HEK293T (cell line): ENCODE measurements around the gene CD276.

Experiments
- ELF4 ChIP-seq: fragments of 450-650 bp; IDR thresholded peaks from 2 replicates; pipeline ENCODE4 v1.6.1; 2017; ENCODE audit warnings: antibody characterized with exemption
- FOXK2 ChIP-seq: fragments of 450-650 bp; IDR thresholded peaks from 2 replicates; pipeline ENCODE4 v1.6.1; 2016; ENCODE audit warnings: mild to moderate bottlenecking
- HDGF ChIP-seq: fragments of 450-650 bp; IDR thresholded peaks from 2 replicates; pipeline ENCODE4 v1.6.1; 2017; ENCODE audit warnings: antibody characterized with exemption, borderline replicate concordance
- SP1 ChIP-seq: fragments of 450-650 bp; IDR thresholded peaks from 2 replicates; pipeline ENCODE4 v1.6.1; 2017
- SUZ12 ChIP-seq: fragments of 450-650 bp; IDR thresholded peaks from 2 replicates; pipeline ENCODE4 v1.6.1; 2016; ENCODE audit warnings: mild to moderate bottlenecking
- TARDBP ChIP-seq: fragments of 450-650 bp; IDR thresholded peaks from 2 replicates; pipeline ENCODE4 v1.6.1; 2016
- TF ChIP-seq, protein P1 (sequence below): fragments of 450-650 bp; IDR thresholded peaks from 2 replicates; pipeline ENCODE4 v1.6.1; 2016

- TF ChIP-seq HDGF (no peak), ELF4 (no peak), SUZ12 (no peak), SP1 (no peak), FOXK2 (no peak), TARDBP (no peak)
- TF ChIP-seq, protein P1, sequence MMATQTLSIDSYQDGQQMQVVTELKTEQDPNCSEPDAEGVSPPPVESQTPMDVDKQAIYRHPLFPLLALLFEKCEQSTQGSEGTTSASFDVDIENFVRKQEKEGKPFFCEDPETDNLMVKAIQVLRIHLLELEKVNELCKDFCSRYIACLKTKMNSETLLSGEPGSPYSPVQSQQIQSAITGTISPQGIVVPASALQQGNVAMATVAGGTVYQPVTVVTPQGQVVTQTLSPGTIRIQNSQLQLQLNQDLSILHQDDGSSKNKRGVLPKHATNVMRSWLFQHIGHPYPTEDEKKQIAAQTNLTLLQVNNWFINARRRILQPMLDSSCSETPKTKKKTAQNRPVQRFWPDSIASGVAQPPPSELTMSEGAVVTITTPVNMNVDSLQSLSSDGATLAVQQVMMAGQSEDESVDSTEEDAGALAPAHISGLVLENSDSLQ: no peak
These were observed 25.1 kb downstream of the CD276 start for GRCh38 chr15:73709241-73709640.
